Measurements from ENCODE around the gene RALGDS.

Gene RALGDS

GRCh38 chr9:133149130-133150015 lies 28.3 kb upstream of the RALGDS start:
- DNase-seq = peak; percentile 93

- peak; percentile 78 for DNase-seq
Measured at GRCh38 chr9:133148199-133149129, 27.4 kb upstream of the RALGDS start.

- DNase-seq = peak; percentile 93
Measured at GRCh38 chr9:133147412-133148198, 26.6 kb upstream of the RALGDS start.

- no peak for DNase-seq
Measured at GRCh38 chr9:133146746-133147411, 25.8 kb upstream of the RALGDS start.

- DNase-seq = no peak
Measured at GRCh38 chr9:133144904-133145851, 24.1 kb upstream of the RALGDS start.

- peak; percentile 97 for DNase-seq
Measured at GRCh38 chr9:133144142-133144903, 23.3 kb upstream of the RALGDS start.

GRCh38 chr9:133143639-133144141 lies 22.6 kb upstream of the RALGDS start:
- no peak for DNase-seq

- DNase-seq = peak; percentile 73
Measured at GRCh38 chr9:133142684-133143622, 21.9 kb upstream of the RALGDS start.

GRCh38 chr9:133141833-133142595 lies 21.0 kb upstream of the RALGDS start:
- DNase-seq = peak; percentile 95

- DNase-seq = no peak
Measured at GRCh38 chr9:133140606-133141005, 19.6 kb upstream of the RALGDS start.

- no peak for DNase-seq
Measured at GRCh38 chr9:133140174-133140505, 19.1 kb upstream of the RALGDS start.

- no peak for DNase-seq
Measured at GRCh38 chr9:133139246-133140173, 18.5 kb upstream of the RALGDS start.

GRCh38 chr9:133137451-133138231 lies 16.6 kb upstream of the RALGDS start:
- DNase-seq = no peak

- peak; percentile 88 for DNase-seq
Measured at GRCh38 chr9:133135146-133135745, 14.2 kb upstream of the RALGDS start.

GRCh38 chr9:133134388-133135145 lies 13.5 kb upstream of the RALGDS start:
- DNase-seq = no peak

Data from CD4-positive, alpha-beta T cell treated with Interleukin-4 for 4 hours (primary cell).